H1 (cell line): Measurements from ENCODE around the gene HCAR2. TPM values are rescaled to one million over a fixed set of nuclear protein-coding genes. Genes with fewer than 3 reads are reported as not detected.

ENCODE experiments used
- CTCF ChIA-PET: fragments of 300-600 bp; sonication (Branson Sonifier 250); formaldehyde crosslinking; loops from one replicate; lab custom pipeline; 2021; ENCODE audit not compliant: partially characterized antibody; lab: Charles Lee
- POLR2A ChIA-PET: fragments of 300-600 bp; sonication (Branson Sonifier 250); formaldehyde crosslinking; loops from one replicate; lab custom pipeline; 2021; ENCODE audit warnings: inconsistent platforms; ENCODE audit not compliant: partially characterized antibody; lab: Charles Lee
- DNase-seq, 2 experiments: peaks; one replicate each; pipeline versions ENCODE4 v3.0.0 to v3.0.0-alpha.2; 2010 to 2022; ENCODE audit warnings: low spot score in 2 of 2, low read depth in 1 of 2, mixed read lengths in 1 of 2
- FAIRE-seq: peaks from 2 replicates; lab custom pipeline; 2011; peaks lifted over from hg19 to GRCh38; lab: Jason Lieb, UNC
- H2AFZ ChIP-seq: 2 replicates; pipeline ENCODE4 v1.8.1; 2012; ENCODE audit warnings: low read length, inconsistent platforms
- H2AK5ac ChIP-seq: 2 replicates; pipeline ENCODE4 v1.6.1; 2013; ENCODE audit warnings: low read depth, low read length
- H2BK120ac ChIP-seq: replicated peaks from 2 replicates; pipeline ENCODE3; 2013; ENCODE audit warnings: low read depth, low read length, inconsistent platforms
- H2BK12ac ChIP-seq: 2 replicates; pipeline ENCODE4 v1.6.1; 2013; ENCODE audit warnings: low read depth, low read length
- H2BK15ac ChIP-seq: 2 replicates; pipeline ENCODE4 v1.6.1; 2013; ENCODE audit warnings: low read length
- H2BK20ac ChIP-seq: 2 replicates; pipeline ENCODE4 v1.6.1; 2013; ENCODE audit warnings: low read length
- H2BK5ac ChIP-seq: 2 replicates; pipeline ENCODE4 v1.6.1; 2013; ENCODE audit warnings: low read depth, low read length
- H3K14ac ChIP-seq: 2 replicates; pipeline ENCODE4 v1.6.1; 2013; ENCODE audit warnings: inconsistent platforms; ENCODE audit not compliant: insufficient read length
- H3K18ac ChIP-seq: 2 replicates; pipeline ENCODE4 v1.6.1; 2013; ENCODE audit warnings: low read length; ENCODE audit errors: extremely low read depth
- H3K23ac ChIP-seq: 2 replicates; pipeline ENCODE4 v1.6.1; 2013; ENCODE audit warnings: inconsistent platforms; ENCODE audit not compliant: insufficient read length
- H3K23me2 ChIP-seq: 2 replicates; pipeline ENCODE4 v1.6.1; 2013; ENCODE audit warnings: low read depth, low read length
- H3K27ac ChIP-seq: 2 replicates; pipeline ENCODE4 v1.6.1; 2011; ENCODE audit warnings: low read depth, low read length, inconsistent platforms
- H3K27me3 ChIP-seq, 4 experiments: replicated peaks in 1 of 4; 1 replicate in 1 of 4; 2 replicates in 3 of 4; pipeline versions ENCODE4 v1.6.1 to v1.8.1; 2011 to 2013; ENCODE audit warnings: low read length in 3 of 4, mild to moderate bottlenecking in 3 of 4, inconsistent platforms in 2 of 4, mixed read lengths in 2 of 4, moderate library complexity in 1 of 4; ENCODE audit not compliant: control insufficient read depth in 3 of 4, insufficient read depth in 3 of 4; ENCODE audit errors: extremely low read depth in 1 of 4
- H3K36me3 ChIP-seq, 4 experiments: 2 replicates each; pipeline versions ENCODE4 v1.6.1 to v1.8.1; 2011 to 2013; ENCODE audit warnings: mild to moderate bottlenecking in 4 of 4, low read length in 3 of 4, moderate library complexity in 2 of 4, control low read depth in 1 of 4, inconsistent platforms in 1 of 4; ENCODE audit not compliant: insufficient read depth in 4 of 4, control insufficient read depth in 2 of 4
- H3K4ac ChIP-seq: replicated peaks from 2 replicates; pipeline ENCODE3; 2013; ENCODE audit warnings: low read length, low read depth, mixed read lengths, inconsistent platforms; ENCODE audit not compliant: insufficient read length
- H3K4me1 ChIP-seq, 4 experiments: replicated peaks in 1 of 4; 1 replicate in 1 of 4; 2 replicates in 3 of 4; pipeline versions ENCODE4 v1.6.1 to v1.8.1; 2011 to 2013; ENCODE audit warnings: low read length in 3 of 4, inconsistent platforms in 2 of 4, mixed read lengths in 1 of 4; ENCODE audit not compliant: insufficient read depth in 4 of 4, control insufficient read depth in 3 of 4
- H3K4me2 ChIP-seq, 2 experiments: 2 replicates each; pipeline versions ENCODE4 v1.6.1 to v1.8.1; 2011 to 2013; ENCODE audit warnings: low read depth in 2 of 2, low read length in 2 of 2, control low read depth in 1 of 2, inconsistent platforms in 1 of 2, mild to moderate bottlenecking in 1 of 2; ENCODE audit not compliant: insufficient read depth in 1 of 2
- H3K4me3 ChIP-seq, 4 experiments: fragments of 200-600, 300-600 bp in 1 of 4; sonication (generic), shearing (Covaris generic), sonication (Bioruptor Twin) in 1 of 4; 2 replicates each; pipeline versions ENCODE4 v1.5.1 to v1.8.1; 2011 to 2016; ENCODE audit warnings: low read length in 4 of 4, low read depth in 3 of 4, control low read depth in 2 of 4, inconsistent platforms in 2 of 4, mild to moderate bottlenecking in 2 of 4, mixed read lengths in 1 of 4, moderate library complexity in 1 of 4; ENCODE audit not compliant: insufficient read depth in 2 of 4; ENCODE audit errors: extremely low read depth in 1 of 4
- H3K56ac ChIP-seq: replicated peaks from 2 replicates; pipeline ENCODE3; 2013; ENCODE audit warnings: low read depth, mild to moderate bottlenecking, mixed read lengths, low read length, inconsistent platforms; ENCODE audit not compliant: insufficient read length
- H3K79me1 ChIP-seq: 2 replicates; pipeline ENCODE4 v1.6.1; 2013; ENCODE audit warnings: low read depth, low read length, control low read depth
- H3K79me2 ChIP-seq, 2 experiments: 2 replicates each; pipeline versions ENCODE4 v1.6.1 to v1.8.1; 2012 to 2013; ENCODE audit warnings: low read length in 2 of 2, mild to moderate bottlenecking in 2 of 2, inconsistent platforms in 1 of 2; ENCODE audit not compliant: insufficient read depth in 2 of 2, control insufficient read depth in 1 of 2
- H3K9ac ChIP-seq, 4 experiments: replicated peaks in 1 of 4; 1 replicate in 1 of 4; 2 replicates in 3 of 4; pipeline versions ENCODE4 v1.6.1 to v1.8.1; 2011 to 2013; ENCODE audit warnings: low read depth in 3 of 4, low read length in 3 of 4, control low read depth in 2 of 4, mild to moderate bottlenecking in 2 of 4, moderate library complexity in 2 of 4, inconsistent platforms in 1 of 4; ENCODE audit errors: extremely low read depth in 1 of 4
- H3K9me3 ChIP-seq, 2 experiments: 2 replicates each; pipeline versions ENCODE4 v1.6.1 to v1.8.1; 2012 to 2013; ENCODE audit warnings: mild to moderate bottlenecking in 2 of 2, moderate library complexity in 2 of 2, control low read depth in 1 of 2, inconsistent platforms in 1 of 2, low read depth in 1 of 2, low read length in 1 of 2, mixed read lengths in 1 of 2; ENCODE audit not compliant: insufficient read depth in 2 of 2
- H4K20me1 ChIP-seq, 2 experiments: replicated peaks in 1 of 2; 2 replicates each; pipeline versions ENCODE3 to v1.8.1; 2011 to 2013; ENCODE audit warnings: inconsistent platforms in 2 of 2, low read length in 2 of 2, mild to moderate bottlenecking in 1 of 2; ENCODE audit not compliant: insufficient read depth in 2 of 2, control insufficient read depth in 1 of 2
- H4K5ac ChIP-seq: 2 replicates; pipeline ENCODE4 v1.6.1; 2013; ENCODE audit warnings: low read length, low read depth, mixed read lengths, inconsistent platforms; ENCODE audit not compliant: insufficient read length
- H4K8ac ChIP-seq: 2 replicates; pipeline ENCODE4 v1.8.0; 2013; ENCODE audit warnings: mild to moderate bottlenecking, moderate library complexity, low read length, inconsistent platforms; ENCODE audit not compliant: insufficient read depth; ENCODE audit errors: extremely low read depth
- H4K91ac ChIP-seq: replicated peaks from 2 replicates; pipeline ENCODE3; 2013; ENCODE audit warnings: low read length, mixed read lengths, inconsistent platforms; ENCODE audit not compliant: insufficient read length
- BCL11A ChIP-seq, 2 experiments: IDR thresholded peaks; one replicate each; pipeline ENCODE4 v1.6.1; 2011; ENCODE audit warnings: low read depth in 2 of 2, low read length in 2 of 2, mild to moderate bottlenecking in 2 of 2
- CHD1 ChIP-seq: IDR thresholded peaks from 2 replicates; pipeline ENCODE4 v1.6.1; 2012; ENCODE audit warnings: low read depth, low read length, improper control_type of control experiment
- MAFK ChIP-seq: IDR thresholded peaks from 2 replicates; pipeline ENCODE4 v1.6.1; 2012; ENCODE audit warnings: low read depth, mild to moderate bottlenecking, improper control_type of control experiment, low read length
- POU5F1 ChIP-seq: IDR thresholded peaks from 2 replicates; pipeline ENCODE4 v1.6.1; 2011; ENCODE audit warnings: low read depth, mild to moderate bottlenecking, low read length, moderate library complexity
- RAD21 ChIP-seq, 2 experiments: IDR thresholded peaks in 1 of 2; conservative IDR thresholded peaks in 1 of 2; 2 replicates each; pipeline ENCODE4 v1.6.1; 2011; ENCODE audit warnings: low read depth in 2 of 2, low read length in 2 of 2, improper control_type of control experiment in 1 of 2, inconsistent platforms in 1 of 2, mild to moderate bottlenecking in 1 of 2, moderate library complexity in 1 of 2
- SIN3A ChIP-seq, 2 experiments: IDR thresholded peaks in 1 of 2; conservative IDR thresholded peaks in 1 of 2; 2 replicates each; pipeline ENCODE4 v1.6.1; 2011 to 2012; ENCODE audit warnings: low read length in 2 of 2, improper control_type of control experiment in 1 of 2, low read depth in 1 of 2, mild to moderate bottlenecking in 1 of 2
- SP4 ChIP-seq: IDR thresholded peaks from 2 replicates; pipeline ENCODE4 v1.6.1; 2012; ENCODE audit warnings: low read length, inconsistent platforms
- SRF ChIP-seq: IDR thresholded peaks from 2 replicates; pipeline ENCODE4 v1.6.1; 2011; ENCODE audit warnings: mild to moderate bottlenecking, low read depth, low read length, moderate library complexity
- SUZ12 ChIP-seq: fragments of 200-600 bp; sonication (generic); IDR thresholded peaks from 2 replicates; pipeline ENCODE4 v1.6.1; 2012; ENCODE audit warnings: mild to moderate bottlenecking, inconsistent platforms, low read length, moderate library complexity, mixed read lengths
- TCF12 ChIP-seq: IDR thresholded peaks from 2 replicates; pipeline ENCODE4 v1.6.1; 2011; ENCODE audit warnings: low read depth, mild to moderate bottlenecking, low read length
- ZNF274 ChIP-seq: IDR thresholded peaks from 2 replicates; pipeline ENCODE4 v1.7.0; 2012; ENCODE audit warnings: low read length, borderline replicate concordance; ENCODE audit errors: extremely low read depth
- WGBS, 2 experiments: shearing (Covaris generic) in 1 of 2; methylation state at CpG; one replicate each; pipeline versions ENCODE4 v1.1.6 to v1.1.7; 2013 to 2015; ENCODE audit warnings: low lambda C conversion rate in 2 of 2, mixed read lengths in 2 of 2, inconsistent platforms in 1 of 2, low coverage in 1 of 2, missing lambda C conversion rate in 1 of 2; ENCODE audit not compliant: insufficient replicate concordance in 2 of 2, insufficient coverage in 1 of 2, insufficient read length in 1 of 2; ENCODE audit errors: extremely low coverage in 1 of 2, missing lambda C conversion rate in 1 of 2; 5-methylcytosine and 5-hydroxymethylcytosine counted together
- polyA plus RNA-seq, 7 experiments: library from polyadenylated mRNA; depleted of rRNA in 3 of 7; stranded (reverse) in 5 of 7; unstranded in 2 of 7; fragments of >200 nt in 5 of 7; fragments of 200-250 nt in 2 of 7; gene quantifications; 1 replicate in 5 of 7; 2 replicates in 1 of 7; 4 replicates in 1 of 7; pipeline versions ENCODE4 v1.2.1 to v1.2.3, GENCODE V29; 2011 to 2013; ENCODE audit warnings: missing spikeins in 2 of 7, mixed read lengths in 2 of 7
- total RNA-seq: library from RNA; stranded (reverse); fragmentation: NEBNext Ultra II Directional; extraction: Animal tissue kit (Norgen Biotek cat#: 25700); gene quantifications from 2 replicates; pipeline ENCODE4 v1.2.1, GENCODE V29; 2021
- TF ChIP-seq, protein P1 (sequence below): IDR thresholded peaks from 2 replicates; pipeline ENCODE4 v1.6.1; 2012; ENCODE audit warnings: low read length, inconsistent platforms

The HCAR2 gene
- total and polyA plus RNA-seq, 2 of the 8 experiments (the other 6 are each of a cell fraction or from before 2014, with no cell fraction given): not detected

DNA sequence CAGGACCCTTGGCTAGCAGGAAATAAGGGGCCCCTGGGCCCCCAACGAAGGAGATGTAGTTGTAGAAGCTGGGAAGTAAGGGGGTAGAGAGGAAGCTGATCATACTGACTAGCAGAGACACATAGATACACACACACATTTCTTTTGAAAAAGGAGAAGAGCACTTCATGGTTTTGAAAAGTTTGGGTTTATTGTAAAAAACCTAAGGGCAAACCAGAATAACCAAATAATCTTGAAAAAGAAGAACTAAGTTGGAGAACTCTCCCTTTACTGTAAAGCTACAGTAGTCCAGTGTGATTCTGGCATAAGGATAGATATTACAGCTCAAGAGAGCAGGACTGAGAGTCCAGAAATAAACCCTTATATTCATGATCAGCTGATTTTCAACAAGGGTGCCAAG lies 19.2 kb upstream of the HCAR2 start:
- H3K4me1 ChIP-seq: no peaks in the 10 kb centered on the region
- H3K18ac ChIP-seq: no peak overlapping the region
- H4K5ac ChIP-seq: no peak overlapping the region
- H3K4me3 ChIP-seq: no peak overlapping the region
- H3K27me3 ChIP-seq: no peaks in the 10 kb centered on the region; a peak in 1 of 7 replicates
- H2BK12ac ChIP-seq: no peak overlapping the region
- no peak overlapping the region for H3K9ac ChIP-seq
- no peak overlapping the region for H3K56ac ChIP-seq
- no peak overlapping the region for H2BK20ac ChIP-seq
- no peak overlapping the region for H3K23ac ChIP-seq
- no peak overlapping the region for H3K27ac ChIP-seq
- DNase-seq (no peak), FAIRE-seq (no peak)
- H3K79me2 ChIP-seq: no peaks in the 10 kb centered on the region
- no peaks in the 10 kb centered on the region for H3K79me1 ChIP-seq
- H2AK5ac ChIP-seq: no peak overlapping the region
- H3K4me2 ChIP-seq: no peak overlapping the region
- no peak overlapping the region for H2BK5ac ChIP-seq
- WGBS, 2 experiments: 100% methylated on average over 1 of the region's 1 CpG; no CpG with 5 or more reads in 1 of the 2 experiments
- POLR2A ChIA-PET: no interaction called here
- CTCF ChIA-PET: interaction anchor here (0.8 to 1.8 kb wide), 3 partner anchors 8 to 84 kb away, joined by 3 to 4 read pairs (median 3); partner anchors contain the start of gene HCAR1
- H4K20me1 ChIP-seq: no peaks in the 10 kb centered on the region
- no peaks in the 10 kb centered on the region for H3K36me3 ChIP-seq
- H3K14ac ChIP-seq: no peak overlapping the region
- H3K23me2 ChIP-seq: no peaks in the 10 kb centered on the region; the same call in 1 of the 2 replicates
- H2BK120ac ChIP-seq: no peak overlapping the region
- H3K9me3 ChIP-seq: no peaks in the 10 kb centered on the region
- H2BK15ac ChIP-seq: no peak overlapping the region
- no peak overlapping the region for H4K8ac ChIP-seq
- no peak overlapping the region for H2AFZ ChIP-seq
- no peak overlapping the region for H4K91ac ChIP-seq
- H3K4ac ChIP-seq: no peak overlapping the region
- TF ChIP-seq SRF (no peak), RAD21 (IDR thresholded peaks at IDR 0.05 in 1 of 2, conservative IDR thresholded peaks at IDR 0.05 in 1 of 2; ENCODE audit: low read depth in 2 of 2, low read length in 2 of 2) (no peak), ZNF274 (no peak), CHD1 (no peak), TCF12 (no peak), MAFK (no peak), SIN3A (conservative IDR thresholded peaks at IDR 0.05 in 1 of 2, IDR thresholded peaks at IDR 0.05 in 1 of 2; ENCODE audit: low read depth in 1 of 2, low read length in 2 of 2) (no peak), POU5F1 (no peak), SP4 (no peak), BCL11A (IDR thresholded peaks at IDR 0.05; ENCODE audit: low read depth in 2 of 2, low read length in 2 of 2) (no peak), SUZ12 (no peak)
- TF ChIP-seq, protein P1, sequence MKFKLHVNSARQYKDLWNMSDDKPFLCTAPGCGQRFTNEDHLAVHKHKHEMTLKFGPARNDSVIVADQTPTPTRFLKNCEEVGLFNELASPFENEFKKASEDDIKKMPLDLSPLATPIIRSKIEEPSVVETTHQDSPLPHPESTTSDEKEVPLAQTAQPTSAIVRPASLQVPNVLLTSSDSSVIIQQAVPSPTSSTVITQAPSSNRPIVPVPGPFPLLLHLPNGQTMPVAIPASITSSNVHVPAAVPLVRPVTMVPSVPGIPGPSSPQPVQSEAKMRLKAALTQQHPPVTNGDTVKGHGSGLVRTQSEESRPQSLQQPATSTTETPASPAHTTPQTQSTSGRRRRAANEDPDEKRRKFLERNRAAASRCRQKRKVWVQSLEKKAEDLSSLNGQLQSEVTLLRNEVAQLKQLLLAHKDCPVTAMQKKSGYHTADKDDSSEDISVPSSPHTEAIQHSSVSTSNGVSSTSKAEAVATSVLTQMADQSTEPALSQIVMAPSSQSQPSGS: no peak
